HepG2 (cell line): Measurements from ENCODE around the gene CAVIN2.

Source experiments
- ATRX ChIP-seq: sonication (generic); formaldehyde crosslinking; IDR thresholded peaks from 2 replicates; pipeline ENCODE4 v1.4.0; 2020; ENCODE audit warnings: missing genetic modification reagents, borderline replicate concordance
- CTCF ChIP-seq: sonication (generic); formaldehyde crosslinking; IDR thresholded peaks from 2 replicates; pipeline ENCODE4 v1.5.0; 2020; ENCODE audit warnings: mild to moderate bottlenecking, missing genetic modification reagents, moderate library complexity
- GABPA ChIP-seq, 2 experiments: IDR thresholded peaks; 2 replicates each; pipeline ENCODE4 v1.6.1; 2011 to 2016; ENCODE audit warnings: low read depth in 2 of 2, low read length in 1 of 2, missing biosample characterization in 1 of 2, missing genetic modification characterization in 1 of 2
- HOXD1 ChIP-seq: sonication (generic); formaldehyde crosslinking; IDR thresholded peaks from 2 replicates; pipeline ENCODE4 v1.5.0; 2020; ENCODE audit warnings: missing genetic modification reagents
- KLF13 ChIP-seq: sonication (generic); formaldehyde crosslinking; IDR thresholded peaks from 2 replicates; pipeline ENCODE4 v1.4.0; 2020; ENCODE audit warnings: mild to moderate bottlenecking, missing genetic modification reagents
- PAWR ChIP-seq: sonication (generic); formaldehyde crosslinking; IDR thresholded peaks from 2 replicates; pipeline ENCODE4 v1.4.0; 2020; ENCODE audit warnings: missing genetic modification reagents, mild to moderate bottlenecking, borderline replicate concordance
- SOX6 ChIP-seq, 2 experiments: fragments of 450-650 bp in 1 of 2; sonication (generic) in 1 of 2; formaldehyde crosslinking in 1 of 2; IDR thresholded peaks; 2 replicates each; pipeline versions ENCODE4 v1.4.0 to v1.6.1; 2017 to 2020; ENCODE audit warnings: antibody characterized with exemption in 1 of 2, mild to moderate bottlenecking in 1 of 2, missing genetic modification reagents in 1 of 2
- STAT6 ChIP-seq: sonication (generic); formaldehyde crosslinking; IDR thresholded peaks from 2 replicates; pipeline ENCODE4 v1.4.0; 2020; ENCODE audit warnings: missing genetic modification reagents, mild to moderate bottlenecking, borderline replicate concordance
- ZBTB42 ChIP-seq: sonication (generic); formaldehyde crosslinking; IDR thresholded peaks from 2 replicates; pipeline ENCODE4 v1.5.0; 2020; ENCODE audit warnings: mild to moderate bottlenecking, missing genetic modification reagents
- ZNF121 ChIP-seq: sonication (generic); formaldehyde crosslinking; IDR thresholded peaks from 2 replicates; pipeline ENCODE4 v1.5.0; 2020; ENCODE audit warnings: mild to moderate bottlenecking, missing genetic modification reagents
- ZNF790 ChIP-seq: sonication (generic); formaldehyde crosslinking; IDR thresholded peaks from 2 replicates; pipeline ENCODE4 v1.8.0; 2022; ENCODE audit warnings: missing genetic modification reagents, mild to moderate bottlenecking, borderline replicate concordance

- no peak for TF ChIP-seq CTCF (CRISPR knock-in tag)
- no peak for TF ChIP-seq ZBTB42 (CRISPR knock-in tag)
- no peak for TF ChIP-seq SOX6 (IDR thresholded peaks at IDR 0.05)
- no peak for TF ChIP-seq SOX6 (CRISPR knock-in tag; IDR thresholded peaks at IDR 0.05)
- TF ChIP-seq HOXD1 (CRISPR knock-in tag), result no peak
- no peak for TF ChIP-seq PAWR (CRISPR knock-in tag)
- no peak for TF ChIP-seq ATRX (CRISPR knock-in tag)
- TF ChIP-seq ZNF121 (CRISPR knock-in tag), result no peak
- TF ChIP-seq ZNF790 (CRISPR knock-in tag), result no peak
- no peak for TF ChIP-seq STAT6
- no peak for TF ChIP-seq GABPA (IDR thresholded peaks at IDR 0.05; ENCODE audit: low read depth, low read length)
- no peak for TF ChIP-seq GABPA (CRISPR knock-in tag; IDR thresholded peaks at IDR 0.05; ENCODE audit: low read depth)
- no peak for TF ChIP-seq KLF13
These were observed 57.1 kb downstream of the CAVIN2 start for GRCh38 chr2:191789796-191790195.
